NOMO-1 (cell line): ENCODE data around the gene ASGR1.
A peak's percentile ranks its signal among the peaks of the same experiment; 100 is the strongest.
"Not testable (repeated sequence)": the region's sequence is repeated elsewhere in the genome, so short reads cannot be mapped to it uniquely, and the experiment has no call there.

ENCODE experiments used
- DNase-seq, 2 experiments: peaks; one replicate each; lab custom pipeline; 2025; ENCODE audit not compliant: unreplicated experiment in 2 of 2; lab: John Stamatoyannopoulos, UW

ASGR1 gene

DNA sequence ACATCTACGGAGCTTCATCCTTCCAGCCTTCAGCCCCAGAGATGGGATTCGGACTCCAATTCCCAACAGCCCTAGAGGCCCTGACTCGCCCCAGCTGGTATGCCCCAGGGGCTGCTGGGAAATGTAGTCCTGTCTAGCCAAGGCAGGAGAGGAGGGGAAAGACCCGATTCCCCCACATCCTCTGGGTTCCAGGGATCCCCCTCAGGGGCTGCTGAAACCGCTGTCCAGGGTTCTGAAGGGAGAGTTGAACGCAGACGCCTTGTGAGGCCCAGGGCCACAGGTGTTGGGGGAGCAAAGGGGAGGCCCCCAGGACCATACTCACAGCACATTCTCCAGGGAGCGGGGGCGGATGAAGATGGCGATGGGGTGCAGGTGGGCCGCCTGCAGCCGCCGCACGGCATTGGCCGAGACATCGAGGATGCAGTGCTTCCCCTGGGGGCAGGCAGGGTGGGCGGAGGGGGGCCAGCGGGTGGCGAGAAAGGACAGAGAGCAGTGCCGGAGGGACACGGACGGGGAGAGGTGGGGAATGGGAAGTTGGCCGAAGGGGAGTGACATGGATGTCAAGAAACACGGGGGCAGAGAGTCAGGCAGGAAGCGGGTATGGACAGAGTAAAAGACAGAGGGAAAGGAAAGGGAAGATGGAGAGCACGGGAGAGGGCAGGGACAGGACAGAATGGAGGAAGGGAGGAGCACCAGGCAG, 12.6 kb upstream of the ASGR1 start:
- no peak for DNase-seq

DNA sequence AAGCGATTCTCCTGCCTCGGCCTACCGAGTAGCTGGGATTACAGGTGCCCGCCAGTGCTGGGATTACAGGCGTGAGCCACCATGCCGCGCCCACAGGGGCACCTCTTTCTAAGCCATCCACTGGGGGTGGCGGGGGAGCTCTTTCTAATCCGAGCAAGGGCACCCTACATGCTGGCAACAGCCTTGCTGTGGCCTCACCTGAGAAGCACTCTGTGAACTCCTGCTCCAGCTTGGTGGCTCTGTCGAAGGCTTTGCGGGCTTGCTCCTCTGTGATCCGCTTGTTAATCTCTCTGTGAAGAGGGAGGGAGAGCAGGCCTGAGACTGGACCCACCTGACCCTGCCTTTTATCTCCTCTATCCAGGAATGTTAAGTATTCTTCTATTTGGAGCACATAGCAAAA, 11.9 kb upstream of the ASGR1 start:
- no peak for DNase-seq

DNA sequence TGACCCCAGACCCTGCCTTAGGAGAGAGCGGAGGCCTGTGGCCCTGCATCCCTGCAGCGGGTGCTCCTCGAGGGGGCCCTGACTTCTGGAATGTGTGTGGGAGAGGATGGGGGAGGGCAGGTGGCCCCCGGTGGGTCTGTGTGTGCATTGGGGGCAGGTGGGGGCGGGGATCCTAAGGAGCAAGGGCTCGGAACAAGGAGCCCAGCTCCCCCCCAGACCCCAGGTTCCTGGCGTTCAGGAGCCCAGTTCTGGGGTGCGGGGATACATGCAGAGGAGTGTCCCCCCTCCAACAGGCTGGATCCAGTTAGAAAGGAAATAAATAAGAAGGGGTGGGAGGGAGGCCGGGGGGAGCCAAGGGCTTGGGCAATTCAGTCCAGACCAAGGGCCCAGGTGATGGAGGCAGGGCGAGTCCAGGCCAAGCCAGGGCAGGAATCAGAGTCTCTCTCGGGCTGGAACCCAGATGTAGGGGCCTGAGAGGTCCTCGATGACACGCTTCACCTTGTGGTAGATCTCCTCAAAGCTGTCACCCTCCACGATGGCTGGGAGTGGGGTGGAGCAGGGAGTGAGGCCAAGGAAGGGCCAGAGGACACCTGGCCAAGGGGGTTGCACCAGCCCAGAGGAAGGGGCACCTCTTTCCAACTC, 11.2 kb upstream of the ASGR1 start:
- no peak for DNase-seq

DNA sequence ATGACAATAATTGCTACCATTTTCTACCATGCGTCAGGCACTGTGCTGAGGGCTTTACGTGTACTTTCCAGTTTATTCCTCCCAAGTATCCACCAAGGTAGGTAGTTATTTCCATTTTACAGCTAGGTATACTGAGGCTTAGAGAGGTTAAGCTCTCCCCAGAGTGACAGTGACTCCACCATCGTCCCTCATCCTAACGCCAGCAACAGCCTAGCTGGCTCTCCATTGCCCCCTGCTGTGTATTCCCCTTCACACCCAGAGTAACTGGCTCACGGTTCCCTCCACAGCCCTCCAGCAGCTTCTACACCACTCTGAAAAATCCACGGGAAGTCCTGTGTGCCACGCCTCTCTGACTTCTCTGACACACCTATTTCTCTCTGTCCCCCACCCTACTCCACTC, 7.1 kb upstream of the ASGR1 start:
- DNase-seq: no peak

DNA sequence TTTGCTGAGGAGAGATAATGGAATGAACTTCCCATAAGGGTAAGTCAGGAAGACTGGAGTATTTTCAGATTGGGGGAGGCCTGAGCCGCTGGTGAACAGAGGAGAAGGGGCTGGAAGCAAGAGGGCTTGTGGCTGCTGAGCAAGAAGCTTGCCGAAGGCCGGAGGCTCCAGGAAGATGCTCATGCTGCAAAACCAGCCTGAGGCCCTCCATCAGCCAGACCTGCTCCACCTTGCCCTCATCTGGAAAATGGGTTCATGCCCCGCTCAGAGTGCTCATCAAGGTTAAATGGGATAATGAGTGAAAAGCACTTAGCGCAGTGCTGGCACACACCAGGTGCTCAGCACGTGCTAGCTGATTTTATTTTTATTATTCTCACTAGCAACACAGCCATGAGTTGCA, 5.5 kb upstream of the ASGR1 start:
- no peak for DNase-seq

DNA sequence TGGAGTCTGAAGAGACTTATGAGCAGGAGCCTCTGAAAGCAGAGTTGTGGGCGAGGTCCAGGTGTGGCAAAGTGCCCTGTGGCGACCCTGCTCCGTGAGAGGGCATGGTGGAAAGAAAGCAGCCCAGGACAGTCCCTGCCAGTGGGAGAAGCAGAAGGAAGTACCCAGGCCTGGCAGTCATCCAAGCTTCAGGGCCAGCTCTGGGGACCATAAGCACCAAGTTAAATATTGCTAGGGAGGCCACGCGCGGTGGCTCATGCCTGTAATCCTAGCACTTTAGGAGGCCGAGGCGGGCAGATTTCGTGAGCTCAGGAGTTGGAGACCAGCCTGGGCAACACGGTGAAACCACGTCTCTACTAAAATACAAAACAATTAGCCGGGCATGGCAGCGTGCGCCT, 4.9 kb upstream of the ASGR1 start:
- DNase-seq: no peak

DNA sequence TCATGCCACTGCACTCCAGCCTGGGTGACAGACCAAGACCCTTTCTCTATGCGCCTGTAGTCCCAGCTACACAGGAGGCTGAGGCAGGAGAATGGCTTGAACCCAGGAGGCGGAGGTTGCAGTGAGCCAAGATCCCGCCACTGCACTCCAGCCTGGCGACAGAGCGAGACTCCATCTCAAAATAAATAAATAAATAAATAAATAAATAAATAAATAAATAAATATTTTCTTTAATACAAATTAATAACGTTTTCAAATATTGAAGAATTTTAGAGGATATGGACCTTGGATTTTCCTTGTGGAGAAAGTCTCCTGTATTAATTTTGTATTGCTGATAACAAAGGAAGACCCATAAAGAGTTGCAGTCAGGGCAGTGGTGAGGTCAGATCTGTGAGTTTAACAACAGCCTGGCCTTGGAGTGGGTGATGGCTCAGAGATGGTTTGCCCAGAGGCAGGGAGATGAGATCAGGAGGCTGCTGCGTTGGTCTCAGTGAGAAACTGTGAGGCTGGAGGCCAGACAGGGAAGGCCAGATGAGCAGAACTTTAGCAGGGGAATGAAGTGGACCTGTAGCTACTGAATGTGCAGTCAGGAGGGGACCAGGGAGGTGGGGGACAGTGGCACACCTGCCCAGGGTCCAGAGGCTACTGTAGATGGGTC, 4.4 kb upstream of the ASGR1 start:
- DNase-seq: no peak

DNA sequence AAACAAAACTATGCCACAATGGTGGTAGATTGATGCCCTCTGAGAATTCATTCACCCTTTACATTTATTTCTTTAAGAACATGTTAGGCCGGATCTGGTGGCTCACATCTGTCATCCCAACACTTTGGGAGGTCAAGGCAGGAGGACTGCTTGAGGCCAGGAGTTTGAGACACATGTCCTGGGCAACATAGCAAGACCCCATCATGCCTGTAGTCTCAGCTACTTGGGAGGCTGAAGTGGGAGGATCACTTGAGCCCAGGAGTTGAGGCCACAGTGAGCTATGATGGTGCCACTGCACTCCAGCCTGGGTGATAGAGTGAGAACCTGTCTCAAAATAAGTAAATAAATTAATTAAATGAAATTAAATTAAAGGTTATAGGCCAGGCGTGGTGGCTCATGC, 2.9 kb upstream of the ASGR1 start:
- DNase-seq: not testable (repeated sequence)

DNA sequence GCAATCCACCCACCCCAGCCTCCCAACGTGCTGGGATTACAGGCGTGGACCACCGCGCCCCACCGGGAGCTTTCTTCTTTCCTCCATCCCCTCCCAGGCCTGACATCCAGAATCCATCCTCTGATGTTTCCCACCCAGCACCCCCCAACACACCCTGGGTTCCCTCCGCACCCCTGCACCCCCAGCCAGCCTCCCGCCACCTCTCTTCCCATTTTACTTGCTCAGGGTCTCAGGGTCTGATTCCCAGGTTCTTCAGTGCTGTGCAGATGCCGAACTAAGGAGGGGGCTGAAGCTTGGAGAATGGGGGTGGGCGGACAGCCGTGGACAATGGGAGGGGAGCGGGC, 225 bp downstream of the ASGR1 start:
- DNase-seq: no peak

DNA sequence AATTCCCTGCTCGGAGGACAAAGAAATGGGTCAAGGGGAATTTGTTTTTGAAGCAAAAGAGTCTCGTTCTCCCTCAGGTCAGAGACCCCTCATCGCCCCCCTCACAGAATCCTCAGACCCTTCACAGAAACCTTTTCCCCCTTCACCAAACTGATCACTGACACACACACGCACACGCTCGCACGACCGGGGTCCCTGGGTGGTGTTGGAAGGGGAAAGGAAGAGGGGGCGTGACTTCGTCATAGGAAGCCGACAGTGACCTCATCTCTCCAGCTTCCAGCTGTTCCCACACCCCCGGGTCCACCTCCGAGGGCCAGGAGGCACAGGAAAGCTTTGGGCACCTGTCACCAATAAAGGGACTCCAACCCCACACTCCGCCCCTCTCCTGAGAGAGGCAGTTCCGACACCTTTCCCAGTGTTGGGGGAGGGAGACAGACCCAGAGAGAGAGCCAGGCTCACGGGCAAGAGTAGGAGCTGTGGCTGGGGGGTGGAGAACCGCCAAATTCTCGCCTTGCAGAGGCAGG, 1.2 kb downstream of the ASGR1 start:
- no peak for DNase-seq

DNA sequence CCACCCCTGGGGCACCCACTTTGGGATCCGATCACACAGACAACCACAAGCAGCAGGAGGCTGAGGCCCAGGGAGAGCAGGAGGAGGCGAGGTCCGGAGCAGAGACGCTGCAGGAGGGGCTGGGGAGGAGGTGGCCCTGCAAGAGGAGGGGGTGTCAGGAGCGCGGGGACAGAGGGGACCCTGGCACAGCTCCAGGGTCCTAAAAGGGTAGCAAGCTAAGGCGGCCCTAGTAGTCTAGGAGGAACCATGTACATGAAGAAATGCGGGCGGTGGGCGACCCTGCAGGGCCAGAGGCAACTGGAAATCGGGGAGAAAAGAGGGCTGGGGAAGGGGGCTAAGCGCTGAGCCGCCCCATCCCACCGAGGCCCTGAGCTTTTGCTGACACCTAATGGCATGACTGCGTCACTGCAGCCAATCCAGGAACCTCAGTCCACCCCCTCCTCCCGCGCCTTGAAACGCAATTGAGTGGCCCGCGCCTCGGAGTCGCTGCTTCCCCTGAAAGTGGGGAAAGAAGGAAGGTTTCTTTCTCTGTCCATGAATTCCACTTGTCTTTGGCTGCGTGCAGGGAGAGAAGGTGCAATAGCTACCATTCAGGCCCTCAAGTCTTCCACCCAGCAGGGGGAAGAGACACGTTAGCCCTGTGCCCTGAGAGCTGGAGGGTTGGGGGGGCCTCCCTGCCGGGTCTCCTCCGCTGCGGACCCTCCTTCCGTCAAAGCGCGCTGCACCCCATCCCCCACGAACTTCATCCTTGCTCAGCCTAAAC, 1.8 kb downstream of the ASGR1 start:
- peak; percentile 60 to 70 for DNase-seq

DNA sequence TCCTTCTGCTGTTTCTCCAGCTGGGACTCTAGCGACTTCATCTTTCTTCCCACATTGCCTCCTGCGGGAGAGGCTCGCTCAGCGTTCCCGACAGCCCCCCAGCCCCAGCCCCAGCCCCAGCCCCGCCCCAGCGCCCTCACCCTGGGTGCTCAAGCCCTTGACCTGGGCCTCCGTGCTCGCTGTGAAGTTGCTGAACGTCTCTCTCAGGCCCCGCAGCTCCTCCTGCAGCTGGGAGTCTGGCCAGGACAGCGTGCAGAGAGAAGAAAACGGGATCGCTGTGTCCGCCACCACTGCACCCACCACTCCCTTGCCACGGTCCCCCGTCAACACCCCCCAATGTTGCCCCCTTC, 2.4 kb downstream of the ASGR1 start:
- no peak for DNase-seq

DNA sequence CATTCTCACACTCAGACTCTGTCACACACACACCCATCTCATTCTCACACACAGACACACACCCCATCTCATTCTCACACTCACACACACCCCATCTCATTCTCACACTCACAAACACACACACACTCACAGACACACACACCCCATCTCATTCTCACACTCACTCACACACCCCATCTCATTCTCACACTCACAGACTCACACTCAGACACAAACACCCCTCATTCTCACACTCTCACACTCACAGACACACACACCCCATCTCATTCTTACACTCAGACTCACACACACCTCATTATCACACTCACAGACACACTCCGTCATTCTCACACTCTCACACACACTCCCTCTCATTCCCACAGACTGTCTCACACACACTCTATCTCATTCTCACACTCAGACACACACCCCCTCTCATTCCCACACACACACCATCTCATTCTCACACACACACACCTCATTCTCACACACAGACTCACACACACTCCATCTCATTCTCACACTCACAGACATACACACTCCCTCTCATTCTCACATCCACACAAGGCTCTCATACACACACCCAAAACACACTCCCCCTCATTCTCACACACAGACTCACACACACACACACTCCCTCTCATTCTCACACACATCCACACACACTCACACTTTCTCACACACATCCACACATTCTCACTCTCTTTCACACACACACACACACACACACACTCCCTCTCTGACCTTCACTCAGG, 2.9 kb downstream of the ASGR1 start:
- no peak for DNase-seq

DNA sequence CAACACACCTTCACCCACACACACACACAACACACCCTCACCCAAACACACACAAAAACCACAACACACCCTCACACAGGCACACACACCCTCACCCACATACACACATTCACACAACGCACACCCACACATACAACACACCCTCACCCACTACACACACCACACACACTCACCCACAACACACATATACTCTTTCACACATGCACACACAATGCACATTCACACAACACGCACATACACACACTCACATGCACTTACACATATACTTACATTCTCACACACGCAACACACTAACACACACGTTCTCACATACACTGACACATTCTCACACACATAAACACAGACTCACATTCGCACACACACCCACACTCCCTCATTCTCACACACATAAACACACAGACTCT, 3.8 kb downstream of the ASGR1 start:
- DNase-seq: no peak

DNA sequence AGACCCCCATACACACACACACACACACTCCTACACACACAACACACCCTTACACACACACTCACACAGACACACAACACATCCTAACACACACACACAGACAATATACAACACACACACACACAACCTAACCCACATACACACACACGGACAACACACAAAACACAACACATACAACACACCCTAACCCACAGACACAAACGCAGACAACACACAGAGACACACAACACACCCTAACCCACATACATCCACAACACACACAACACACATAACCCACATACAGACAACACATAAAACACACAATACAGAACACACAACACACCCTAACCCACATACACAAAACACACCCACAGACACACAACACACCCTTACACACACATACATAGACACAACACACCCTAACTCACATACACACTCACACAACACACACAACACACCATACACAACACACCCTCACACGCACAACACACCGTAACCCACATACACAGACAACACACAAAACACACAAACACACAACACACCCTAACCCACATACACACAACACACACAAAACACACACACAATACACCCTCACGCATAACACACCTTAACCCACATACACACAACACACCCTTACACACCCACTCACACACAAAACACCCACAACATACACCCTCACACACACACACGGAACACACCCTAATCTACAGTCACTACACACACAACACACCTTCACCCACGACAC, 4.4 kb downstream of the ASGR1 start:
- no peak for DNase-seq

DNA sequence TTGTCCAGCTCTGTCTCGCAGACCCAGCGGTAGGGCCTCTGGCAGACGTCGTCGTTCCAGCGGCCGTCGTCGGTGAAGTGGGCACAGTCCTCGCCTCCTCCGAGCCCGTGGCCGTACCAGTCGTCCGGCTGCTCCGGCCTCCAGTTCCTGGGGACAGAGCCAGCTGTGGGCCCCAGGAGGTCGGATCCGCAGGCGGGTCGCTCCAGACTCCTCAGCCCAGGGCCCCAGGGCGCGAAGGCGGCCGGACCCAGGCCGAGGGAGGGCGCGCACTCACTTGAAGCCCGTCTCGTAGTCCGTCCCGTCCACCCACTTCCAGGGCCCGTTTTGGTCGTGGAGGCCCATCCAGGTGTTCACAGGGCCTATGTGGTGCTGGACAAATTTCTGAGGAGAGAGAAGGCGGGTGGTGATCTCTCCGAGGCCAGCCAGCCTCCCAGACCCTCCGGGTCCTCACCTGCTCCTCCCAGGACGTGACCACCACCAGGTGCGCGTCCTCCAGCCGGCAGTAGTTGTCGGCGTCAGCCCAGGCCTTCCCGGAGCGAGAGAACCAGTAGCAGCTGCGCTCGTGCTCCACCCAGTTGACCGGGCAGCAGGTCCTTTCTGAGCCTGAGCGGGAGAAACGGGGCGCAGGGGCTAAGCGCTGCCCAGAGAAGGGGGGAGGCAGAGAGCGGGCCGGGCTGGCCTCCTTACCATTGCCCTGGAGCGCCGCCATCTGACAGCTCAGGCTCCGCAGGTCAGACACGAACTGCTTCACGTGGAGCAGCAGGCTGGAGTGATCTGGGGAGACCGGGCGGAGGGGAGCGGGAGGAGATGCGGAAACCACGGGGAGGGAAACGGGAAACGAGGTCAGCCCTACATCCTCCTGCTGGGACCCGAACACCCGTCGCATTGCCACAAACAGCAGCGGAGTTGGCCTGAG, 5.2 kb downstream of the ASGR1 start:
- DNase-seq: no peak

DNA sequence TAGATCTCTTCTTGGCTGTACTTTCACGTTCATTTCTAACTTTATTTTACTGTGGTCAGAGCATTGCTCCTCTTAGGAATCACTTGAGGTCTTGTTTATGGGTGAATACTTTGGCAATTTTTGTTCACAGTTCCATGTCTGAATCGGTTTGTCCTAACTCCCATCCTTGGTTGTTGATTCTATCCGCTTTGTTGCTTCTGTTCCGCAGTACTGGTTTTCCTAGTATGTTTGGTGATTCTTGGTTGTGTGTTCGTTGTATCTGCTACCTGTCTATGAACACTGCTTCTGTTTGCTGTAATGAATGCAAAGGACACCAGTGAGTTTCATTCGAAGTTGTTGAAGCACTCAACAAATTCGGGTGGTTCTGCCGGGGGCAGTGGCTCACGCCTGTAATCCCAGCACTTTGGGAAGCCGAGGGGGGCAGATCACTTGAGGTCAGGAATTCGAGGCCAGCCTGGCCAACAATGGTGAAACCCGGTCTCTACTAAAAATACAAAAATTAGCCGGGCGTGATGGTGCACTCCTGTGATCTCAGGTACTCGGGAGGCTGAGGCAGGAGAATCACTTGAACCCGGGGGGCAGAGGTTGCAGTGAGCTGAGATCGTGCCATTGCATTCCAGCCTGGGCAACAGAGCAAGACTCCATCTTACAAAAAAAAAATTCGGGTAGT, 6.5 kb downstream of the ASGR1 start:
- DNase-seq: not testable (repeated sequence)

DNA sequence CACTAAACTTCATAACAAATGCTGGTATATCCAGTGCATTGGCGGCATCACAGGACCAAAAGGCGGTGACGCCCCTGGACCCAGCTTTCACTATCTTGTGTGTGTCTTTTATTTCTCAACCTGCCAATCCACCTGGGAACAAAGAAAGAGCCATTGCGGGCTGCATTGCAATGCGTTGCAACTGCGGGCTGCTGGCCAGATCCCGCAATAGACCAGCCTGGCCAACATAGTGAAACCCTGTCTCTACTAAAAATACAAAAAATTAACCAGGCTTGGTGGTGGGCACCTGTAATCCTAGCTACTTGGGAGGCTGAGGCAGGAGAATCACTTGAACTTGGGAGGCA, 9.6 kb downstream of the ASGR1 start:
- DNase-seq: not testable (repeated sequence)
